Renal cortex interstitium (tissue), 11 donors: ENCODE results near the gene LRRC56. TPM values are rescaled to one million over a fixed set of nuclear protein-coding genes. Genes with fewer than 3 reads are reported as not detected.

Source experiments
- DNase-seq, 11 donors: peaks; one replicate each; pipeline ENCODE4 v3.0.0-alpha.2; 2013; ENCODE audit warnings: low read depth in 9 of 11, low spot score in 4 of 11; ENCODE audit errors: extremely low read depth in 1 of 11
- polyA plus RNA-seq, 3 donors: library from polyadenylated mRNA; unstranded; fragments of 120-200 nt; gene quantifications; one replicate each; pipeline ENCODE4 v1.2.1, GENCODE V29; 2013; ENCODE audit not compliant: insufficient read length in 3 of 3

LRRC56 gene
- polyA plus RNA-seq, 3 donors = 2.9 to 6.0 (median 4.3) TPM

DNA sequence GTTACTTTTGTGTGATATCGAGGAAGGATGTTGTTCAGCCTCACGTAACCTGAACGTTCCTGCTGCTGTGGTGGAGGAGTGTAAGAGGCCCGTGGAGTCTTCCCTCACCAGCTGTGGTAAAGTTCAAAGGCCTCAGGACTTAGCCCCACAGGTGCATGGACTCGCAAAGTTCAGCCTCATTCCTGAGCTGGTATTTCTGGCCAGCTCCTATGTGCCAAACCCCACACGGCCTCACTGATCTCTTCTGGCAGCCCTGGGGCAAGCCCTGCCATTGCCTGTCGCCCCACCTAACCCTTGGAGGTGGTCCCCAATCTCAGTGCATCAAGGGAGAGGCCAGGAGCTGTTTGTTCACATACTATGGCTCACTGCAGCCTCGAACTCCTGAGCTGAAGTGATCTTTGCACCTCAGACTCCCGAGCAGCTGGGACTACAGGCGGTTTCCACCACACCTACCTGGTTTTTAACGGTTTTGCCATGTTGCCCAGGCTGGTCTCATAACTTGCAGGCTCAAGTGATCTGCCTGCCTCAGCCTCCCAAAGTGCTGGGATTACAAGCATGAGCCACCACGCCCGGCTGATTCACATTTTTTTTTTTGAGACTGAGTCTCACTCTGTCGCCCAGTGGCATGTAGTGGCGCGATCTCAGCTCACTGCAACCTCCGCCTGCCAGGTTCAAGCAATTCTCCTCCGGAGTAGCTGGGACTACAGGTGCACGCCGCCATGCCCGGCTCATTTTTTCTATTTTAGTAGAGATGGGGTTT is 41.1 kb downstream of the LRRC56 start:
- no peak for DNase-seq

DNA sequence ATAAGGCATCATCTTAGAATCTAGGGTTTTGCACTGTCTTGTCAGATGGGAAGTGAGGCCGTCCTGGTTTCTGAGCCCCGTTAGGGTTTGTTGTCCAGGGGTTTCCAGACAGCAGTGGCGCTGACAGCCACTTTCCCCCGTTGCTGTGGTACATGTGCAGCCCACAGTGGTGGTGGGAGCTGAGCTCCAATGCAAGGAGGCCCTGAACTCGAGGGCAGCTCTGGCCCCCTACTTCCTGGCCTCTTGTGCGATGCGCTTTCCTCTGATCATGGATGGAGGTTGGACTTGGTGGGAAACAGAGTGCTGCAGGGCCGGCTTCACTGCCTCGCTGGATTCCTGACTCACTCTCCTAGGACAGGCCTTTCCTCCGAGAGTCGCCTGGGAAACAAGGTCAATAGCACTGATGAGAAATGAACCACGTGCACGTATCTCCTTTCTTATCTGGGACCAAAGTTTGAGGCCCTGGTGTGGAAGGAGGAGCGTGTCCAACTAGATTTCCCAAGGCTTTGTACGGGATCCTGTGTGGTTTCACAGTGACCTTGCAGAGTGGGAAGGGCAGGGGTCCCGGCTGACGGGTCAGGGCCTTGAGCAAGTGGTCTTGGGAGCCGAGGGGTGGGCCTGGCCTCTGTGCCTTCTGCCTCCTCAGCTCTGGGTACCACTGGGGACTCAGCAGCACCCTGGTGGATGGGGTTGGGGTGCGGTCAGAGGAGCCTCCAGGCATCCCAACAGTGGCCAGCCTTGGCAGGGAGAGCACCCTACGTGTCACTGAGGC is 42.7 kb downstream of the LRRC56 start:
- DNase-seq = no peak

GRCh38 chr11:581342-581741 is 44.0 kb downstream of the LRRC56 start:
- DNase-seq = no peak

DNA sequence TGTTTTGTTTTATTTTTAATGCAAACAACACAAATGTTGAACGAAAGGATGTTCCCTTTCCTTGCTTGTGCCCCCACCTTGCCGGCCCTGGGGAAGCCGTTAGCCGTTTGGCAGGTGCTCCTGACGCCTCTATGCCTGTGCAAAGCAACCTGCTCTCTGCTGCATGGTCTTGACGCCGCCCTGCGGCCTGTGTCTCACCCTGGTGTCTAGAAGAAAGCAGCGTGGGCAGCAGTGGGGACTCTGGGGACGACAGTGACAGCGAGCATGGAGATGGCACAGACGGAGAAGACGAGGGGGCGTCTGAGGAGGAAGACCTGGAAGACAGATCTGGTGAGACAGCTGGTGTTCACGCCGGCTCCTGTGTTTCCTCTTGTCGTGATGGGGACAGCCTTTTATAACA is 44.4 kb downstream of the LRRC56 start:
- DNase-seq = no peak

- DNase-seq = no peak
These were observed 47.0 kb downstream of the LRRC56 start for GRCh38 chr11:584287-584686.

DNA sequence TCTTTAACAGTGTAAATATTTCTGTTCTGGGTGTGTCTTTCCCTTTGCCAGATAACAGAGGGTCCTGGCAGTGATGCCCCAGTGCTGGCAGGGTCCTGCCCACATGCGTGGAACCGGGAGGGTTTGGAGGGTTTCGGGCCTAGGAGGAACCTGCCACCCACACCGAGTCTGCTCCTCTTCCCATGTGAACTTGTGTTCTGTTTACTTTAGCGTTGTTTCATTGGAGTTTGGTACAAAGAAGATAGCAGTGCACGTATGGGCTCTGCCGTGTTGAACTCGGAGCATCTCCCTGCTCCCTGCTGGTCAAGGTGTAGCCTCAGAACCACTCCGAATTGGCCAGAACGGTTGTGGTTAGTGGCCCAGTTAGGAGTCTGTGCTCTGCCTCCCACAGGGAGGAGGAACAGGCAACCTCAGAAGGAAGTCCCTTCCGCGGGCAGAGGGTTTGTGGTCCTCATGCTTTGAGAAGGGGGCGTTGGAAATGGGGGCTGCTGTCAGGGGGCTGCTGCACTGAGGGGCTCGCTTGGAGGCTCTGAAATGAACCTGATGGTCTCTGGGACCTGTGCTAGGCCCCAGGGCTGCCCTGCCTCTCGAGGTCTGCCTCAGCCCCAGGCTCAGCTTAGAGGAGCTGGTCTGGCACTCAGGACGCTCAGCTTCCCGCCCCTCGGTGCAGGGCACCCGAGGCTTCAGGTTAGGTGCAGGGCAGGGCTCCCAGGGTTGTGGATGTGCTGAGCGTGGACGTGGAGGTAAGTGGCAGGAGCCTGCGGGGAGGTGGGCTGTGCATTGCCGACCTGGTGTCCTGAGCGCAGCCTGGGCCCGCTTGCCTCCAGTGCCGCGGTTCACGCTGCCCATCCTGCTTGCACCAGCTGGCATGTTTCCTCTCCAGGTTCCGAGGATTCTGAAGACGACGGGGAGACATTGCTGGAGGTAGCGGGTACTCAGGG is 49.3 kb downstream of the LRRC56 start:
- no peak for DNase-seq

GRCh38 chr11:587546-587945 is 50.2 kb downstream of the LRRC56 start:
- no peak for DNase-seq

DNA sequence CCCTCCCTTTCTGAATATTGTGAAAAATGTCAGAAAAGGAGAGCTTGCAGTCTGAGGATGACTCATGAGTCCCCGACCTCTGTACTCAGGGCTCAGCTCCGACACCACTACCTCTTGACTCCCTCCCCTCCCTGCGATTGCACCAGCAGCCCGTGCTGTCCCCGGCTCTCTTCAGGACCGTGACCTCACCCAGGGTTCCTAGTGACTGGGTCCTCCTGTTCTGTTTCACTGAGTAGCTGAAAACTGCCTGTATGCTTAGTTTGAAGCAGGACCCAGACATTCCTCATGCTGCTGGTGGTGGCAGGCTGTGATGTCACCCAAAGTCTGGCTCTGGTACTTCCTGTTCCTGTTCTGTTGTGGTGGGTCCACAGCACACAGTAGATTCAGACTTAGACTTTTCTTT is 50.7 kb downstream of the LRRC56 start:
- no peak for DNase-seq

GRCh38 chr11:589798-590197 is 52.5 kb downstream of the LRRC56 start:
- no peak for DNase-seq

DNA sequence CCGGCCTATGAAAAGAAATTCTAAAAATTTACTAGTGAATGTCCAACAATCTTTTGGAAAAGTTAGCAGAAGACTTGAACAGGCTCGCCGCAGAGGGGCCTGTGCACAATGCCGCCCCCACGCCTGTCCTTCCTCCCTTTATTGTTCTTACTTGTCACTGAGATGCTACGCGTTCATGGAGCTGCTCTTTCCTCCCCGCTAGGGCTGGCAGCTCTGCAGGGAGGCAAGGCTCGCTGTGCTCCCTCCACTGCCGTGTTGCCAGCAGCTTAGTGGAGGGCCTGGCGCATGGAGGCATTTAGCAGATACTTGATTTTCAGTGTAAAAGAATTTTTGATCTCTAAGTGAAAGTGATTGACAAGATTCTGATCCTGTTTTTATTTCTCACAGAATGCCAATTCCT is 53.7 kb downstream of the LRRC56 start:
- no peak for DNase-seq

- DNase-seq = no peak
These were observed 55.2 kb downstream of the LRRC56 start for GRCh38 chr11:592501-592900.

DNA sequence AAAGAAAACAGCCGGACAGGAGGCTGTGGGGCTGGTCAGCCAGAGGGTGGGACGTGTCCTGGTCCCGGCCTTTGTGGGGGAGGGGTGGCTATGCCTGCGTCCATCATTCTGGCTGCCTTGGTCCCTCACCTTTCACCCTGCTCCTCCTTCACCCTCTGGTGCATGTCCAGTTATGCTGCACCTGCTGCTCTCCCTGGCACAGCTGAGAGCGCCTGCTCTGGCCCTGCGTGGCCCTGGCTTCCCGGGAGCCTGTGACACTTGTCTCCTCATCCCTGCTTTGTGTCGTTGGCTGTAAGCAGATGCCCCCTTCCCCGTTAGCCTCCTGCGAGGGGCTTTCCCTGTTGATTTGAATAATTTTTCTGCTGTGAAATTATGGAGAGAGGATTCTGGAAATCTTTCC is 55.6 kb downstream of the LRRC56 start:
- no peak for DNase-seq

DNA sequence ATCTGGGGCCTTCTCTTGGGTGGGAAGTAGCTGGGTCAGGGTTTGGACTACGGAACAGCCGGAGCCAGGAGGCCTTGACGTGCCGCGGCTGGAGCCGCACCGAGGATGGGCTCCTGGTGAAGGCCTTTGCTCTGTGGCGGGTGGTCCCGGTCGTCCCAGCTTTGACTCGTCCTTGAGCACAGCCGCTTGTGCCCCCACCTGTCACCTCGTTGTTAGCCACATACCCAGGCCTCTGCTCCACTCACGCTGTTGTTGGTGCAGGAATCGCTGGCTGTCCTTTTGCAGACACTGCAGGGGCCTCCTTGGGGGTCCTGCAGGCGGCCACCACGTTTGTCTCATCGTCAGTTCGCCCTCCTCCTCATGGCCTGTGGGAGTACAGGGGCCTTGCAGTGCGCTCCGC is 56.0 kb downstream of the LRRC56 start:
- no peak for DNase-seq

DNA sequence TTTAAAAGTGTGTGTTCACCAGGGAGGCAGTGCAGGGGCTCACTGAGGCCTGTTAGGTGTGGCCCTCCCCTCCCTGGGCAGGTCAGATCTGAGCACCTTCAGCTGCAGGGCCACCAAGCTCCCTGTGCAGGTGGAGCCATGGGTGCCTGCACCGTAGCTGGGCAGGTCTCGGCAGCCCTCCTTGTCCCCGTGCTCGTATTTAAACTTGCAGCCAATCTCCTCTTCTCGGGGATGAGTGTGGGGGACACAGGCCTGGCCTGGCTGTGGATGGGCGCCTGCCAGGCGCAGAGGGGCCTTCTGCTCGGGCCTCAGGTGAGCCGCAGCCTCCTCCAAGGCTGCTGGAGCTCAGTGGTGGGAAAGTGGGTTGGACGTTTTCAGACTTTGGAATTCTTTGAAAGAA is 58.1 kb downstream of the LRRC56 start:
- DNase-seq = no peak

DNA sequence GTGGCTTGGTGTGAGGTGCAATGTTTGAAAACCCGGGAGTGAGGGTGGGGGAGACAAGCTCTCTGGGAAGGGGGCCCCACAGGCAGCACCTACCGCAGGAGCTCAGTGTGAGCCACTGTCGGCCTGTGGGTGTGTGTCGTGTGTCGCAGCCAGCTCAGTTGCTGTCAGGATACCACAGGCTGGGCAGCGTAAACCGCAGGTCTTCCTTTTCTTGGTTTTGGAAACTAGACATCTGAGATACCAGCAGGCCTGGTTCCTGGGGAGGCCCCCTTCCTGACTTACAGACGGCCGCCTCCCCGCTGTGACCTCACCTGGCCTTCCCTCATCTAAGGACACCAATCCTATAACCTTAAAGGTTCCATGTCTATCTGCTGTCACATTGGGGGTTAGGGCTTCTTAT is 59.0 kb downstream of the LRRC56 start:
- DNase-seq = no peak

DNA sequence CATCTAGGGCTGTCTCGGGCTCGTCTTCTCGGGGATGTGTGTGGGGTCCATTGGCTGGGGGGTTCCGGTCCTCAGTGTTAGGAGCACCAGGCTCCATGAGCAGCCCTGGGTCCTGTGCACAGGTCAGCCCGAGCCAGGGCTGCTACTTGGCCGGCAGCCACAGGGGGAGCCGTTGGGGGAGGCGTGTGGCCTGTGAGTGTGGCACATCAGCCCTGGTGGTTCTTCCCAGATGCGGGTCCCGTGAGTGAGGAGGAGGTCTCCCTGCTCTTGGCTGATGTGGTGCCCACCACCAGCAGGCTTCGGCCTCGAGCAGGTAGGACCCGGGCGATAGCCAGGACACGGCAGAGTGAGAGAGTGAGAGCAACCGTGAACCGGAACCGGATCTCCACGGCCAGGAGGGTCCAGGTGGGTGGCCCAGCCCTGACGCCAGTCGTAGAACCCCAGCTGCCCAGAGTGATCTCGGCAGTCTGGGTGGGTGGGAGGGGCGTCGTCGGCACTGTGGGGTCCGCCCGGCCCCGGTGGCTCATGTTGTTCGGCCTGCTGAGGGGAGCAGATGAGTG is 59.9 kb downstream of the LRRC56 start:
- no peak for DNase-seq

GRCh38 chr11:598005-598680 is 60.8 kb downstream of the LRRC56 start:
- no peak for DNase-seq

- DNase-seq = no peak
These were observed 64.4 kb downstream of the LRRC56 start for GRCh38 chr11:601573-602245.
